Vagina (tissue), 2 donors: ENCODE measurements around the gene PKDCC. TPM values are rescaled to one million over a fixed set of nuclear protein-coding genes. Genes with fewer than 3 reads are reported as not detected.
"Not testable (repeated sequence)": the region's sequence is repeated elsewhere in the genome, so short reads cannot be mapped to it uniquely, and the experiment has no call there.

Experiments
- DNase-seq, 2 donors: peaks; one replicate each; pipeline ENCODE4 v3.0.0-alpha.2; 2017; ENCODE audit errors: extremely low spot score in 2 of 2
- H3K27ac ChIP-seq: fragments of 200-600 bp; sonication (generic); one replicate; pipeline ENCODE4 v1.5.1; 2019
- H3K27me3 ChIP-seq: fragments of 200-600 bp; sonication (generic); one replicate; pipeline ENCODE4 v1.5.1; 2019
- H3K36me3 ChIP-seq, 2 donors: fragments of 200-600 bp; sonication (generic); one replicate each; pipeline ENCODE4 v1.5.1; 2017 to 2019
- H3K4me1 ChIP-seq: fragments of 200-600 bp; sonication (generic); one replicate; pipeline ENCODE4 v1.5.1; 2019
- H3K4me3 ChIP-seq, 2 donors: fragments of 200-600 bp; sonication (generic); 1 replicate in 1 of 2; 2 replicates in 1 of 2; pipeline ENCODE4 v1.5.1; 2016 to 2019
- H3K9me3 ChIP-seq: fragments of 200-600 bp; sonication (generic); one replicate; pipeline ENCODE4 v1.5.1; 2019
- POLR2A ChIP-seq, 2 donors: fragments of 450-650 bp; IDR thresholded peaks; one replicate each; pipeline ENCODE4 v1.6.1; 2017; ENCODE audit warnings: antibody characterized with exemption in 2 of 2, mild to moderate bottlenecking in 2 of 2, moderate library complexity in 2 of 2
- POLR2AphosphoS5 ChIP-seq, 2 donors: sonication (generic); formaldehyde crosslinking; IDR thresholded peaks; one replicate each; pipeline ENCODE4 v1.9.0; 2017; ENCODE audit warnings: antibody characterized with exemption in 2 of 2, mild to moderate bottlenecking in 2 of 2, low read depth in 1 of 2; ENCODE audit not compliant: insufficient read depth in 1 of 2
- intact Hi-C: fragments of 100-400 bp; cut with DNase I; formaldehyde crosslinking; loops from one replicate; pipeline ENCODE4 v1.15.1; 2023
- total RNA-seq: library from RNA; depleted of rRNA; stranded (reverse); fragments of >200 nt; gene quantifications from one replicate; pipeline ENCODE4 v1.2.3, GENCODE V29; 2016
- TF ChIP-seq, protein P1 (sequence below), 3 experiments: fragments of 450-650 bp in 2 of 3; fragments of 200-600 bp in 1 of 3; sonication (generic) in 1 of 3; IDR thresholded peaks; one replicate each; pipeline ENCODE4 v1.5.1; 2017 to 2019; ENCODE audit warnings: antibody characterized with exemption in 3 of 3, mild to moderate bottlenecking in 2 of 3, moderate library complexity in 2 of 3

The PKDCC gene
- total RNA-seq, 1 donor from 2014 or later = 146 TPM

DNA sequence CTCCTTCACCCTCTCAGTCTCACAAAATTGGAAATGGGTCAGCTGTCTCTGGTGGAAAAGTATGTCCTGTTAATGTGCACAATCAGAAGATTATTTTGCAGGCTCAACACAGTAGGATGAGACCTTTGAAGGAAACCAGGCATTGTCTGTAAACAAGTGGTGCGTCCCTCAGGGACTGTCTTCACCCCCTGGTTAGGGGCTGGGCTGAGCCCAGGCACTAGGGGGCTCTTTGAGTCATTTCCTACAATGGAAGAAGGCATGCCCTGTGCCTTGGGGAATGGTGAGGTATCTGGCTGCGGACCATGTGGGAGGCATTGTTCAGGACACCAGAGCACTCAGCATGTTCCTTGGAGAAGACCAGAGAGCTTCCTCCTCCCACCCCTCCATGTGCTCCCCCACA lies 26.8 kb downstream of the PKDCC start:
- intact Hi-C loops = no loop called here
- no peak for DNase-seq
- H3K9me3 ChIP-seq = no peaks in the 10 kb centered on the region

DNA sequence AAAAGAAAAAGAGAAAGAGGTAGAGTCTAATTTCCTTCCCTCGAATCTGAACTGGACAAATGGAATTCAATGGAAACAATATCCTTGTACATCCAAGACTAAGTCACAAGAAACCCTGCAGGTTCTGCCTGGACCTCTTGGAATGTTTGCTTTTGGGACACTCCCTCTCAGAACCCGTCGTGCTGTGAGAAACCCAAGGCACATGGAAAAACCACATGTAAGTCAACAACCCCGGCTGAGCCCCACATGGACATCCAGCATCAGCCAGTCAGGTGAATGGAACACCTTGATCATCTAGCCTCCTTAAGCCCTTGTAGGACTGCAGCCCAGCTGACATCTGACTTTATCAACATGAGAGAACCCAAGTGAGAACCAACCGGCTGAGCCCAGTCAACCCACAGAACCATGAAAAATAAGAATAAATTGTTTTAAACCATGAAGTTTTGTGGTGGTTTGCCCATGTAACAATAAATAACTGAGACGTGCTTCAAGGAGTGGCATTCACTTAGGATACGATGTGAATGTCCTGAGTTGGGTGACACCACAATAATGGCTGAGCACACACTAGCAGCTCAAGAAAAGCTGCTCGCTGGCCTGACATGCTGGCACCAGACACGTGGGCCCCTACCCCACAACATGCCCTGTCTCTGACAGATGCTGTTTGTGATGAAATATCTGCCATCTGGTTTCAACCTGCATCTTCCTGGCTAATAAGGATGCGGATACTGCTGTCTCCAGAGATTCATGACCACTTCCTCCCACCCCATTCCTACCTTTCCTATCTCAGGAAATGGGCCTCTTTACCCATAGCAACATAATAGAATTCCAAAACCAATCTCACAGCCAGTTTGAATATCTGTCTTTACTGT lies 28.8 kb downstream of the PKDCC start:
- Histone ChIP-seq H3K27ac (no peak overlapping the region), H3K4me1 (peaks cover 7% of the 10 kb centered on the region), H3K36me3 (no peaks in the 10 kb centered on the region), H3K4me3 (no peak overlapping the region), H3K9me3 (no peaks in the 10 kb centered on the region), H3K27me3 (no peaks in the 10 kb centered on the region)
- intact Hi-C loops = no loop called here
- DNase-seq = no peak
- TF ChIP-seq, protein P1, sequence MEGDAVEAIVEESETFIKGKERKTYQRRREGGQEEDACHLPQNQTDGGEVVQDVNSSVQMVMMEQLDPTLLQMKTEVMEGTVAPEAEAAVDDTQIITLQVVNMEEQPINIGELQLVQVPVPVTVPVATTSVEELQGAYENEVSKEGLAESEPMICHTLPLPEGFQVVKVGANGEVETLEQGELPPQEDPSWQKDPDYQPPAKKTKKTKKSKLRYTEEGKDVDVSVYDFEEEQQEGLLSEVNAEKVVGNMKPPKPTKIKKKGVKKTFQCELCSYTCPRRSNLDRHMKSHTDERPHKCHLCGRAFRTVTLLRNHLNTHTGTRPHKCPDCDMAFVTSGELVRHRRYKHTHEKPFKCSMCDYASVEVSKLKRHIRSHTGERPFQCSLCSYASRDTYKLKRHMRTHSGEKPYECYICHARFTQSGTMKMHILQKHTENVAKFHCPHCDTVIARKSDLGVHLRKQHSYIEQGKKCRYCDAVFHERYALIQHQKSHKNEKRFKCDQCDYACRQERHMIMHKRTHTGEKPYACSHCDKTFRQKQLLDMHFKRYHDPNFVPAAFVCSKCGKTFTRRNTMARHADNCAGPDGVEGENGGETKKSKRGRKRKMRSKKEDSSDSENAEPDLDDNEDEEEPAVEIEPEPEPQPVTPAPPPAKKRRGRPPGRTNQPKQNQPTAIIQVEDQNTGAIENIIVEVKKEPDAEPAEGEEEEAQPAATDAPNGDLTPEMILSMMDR (IDR thresholded peaks at IDR 0.05) = no peak
- TF ChIP-seq POLR2A (IDR thresholded peaks at IDR 0.05) = no peak
- TF ChIP-seq POLR2AphosphoS5 (IDR thresholded peaks at IDR 0.05; ENCODE audit: insufficient read depth in 1 of 2, low read depth in 1 of 2) = no peak

More for the DNA sequence above, 26.8 kb downstream of the PKDCC start:
- TF ChIP-seq POLR2A (IDR thresholded peaks at IDR 0.05) (no peak), POLR2AphosphoS5 (IDR thresholded peaks at IDR 0.05; ENCODE audit: insufficient read depth in 1 of 2, low read depth in 1 of 2) (no peak)
- TF ChIP-seq, protein P1 (IDR thresholded peaks at IDR 0.05) = no peak
- Histone ChIP-seq H3K27me3 (no peaks in the 10 kb centered on the region), H3K4me3 (no peak overlapping the region), H3K36me3 (no peaks in the 10 kb centered on the region), H3K4me1 (peaks cover 7% of the 10 kb centered on the region), H3K27ac (no peak overlapping the region)

DNA sequence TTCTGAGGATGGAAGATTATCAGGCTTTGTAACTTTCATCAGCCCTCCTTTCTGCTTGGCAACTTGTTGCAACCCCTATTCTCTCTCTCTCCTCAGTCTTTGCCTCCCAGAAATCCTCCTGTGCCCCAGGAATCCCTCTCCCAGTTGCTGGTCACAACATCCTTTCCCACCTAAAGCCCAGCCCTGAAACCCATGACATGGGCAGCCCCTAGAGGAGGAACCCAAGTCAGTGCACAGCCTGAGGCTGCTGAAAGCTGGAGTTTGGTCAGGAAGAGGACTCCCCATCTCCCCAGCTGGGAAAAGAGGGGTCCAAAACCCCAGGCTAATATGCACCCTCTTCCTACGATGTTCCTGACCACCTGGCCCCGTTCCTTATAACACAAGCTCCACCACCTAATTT lies 29.5 kb downstream of the PKDCC start:
- Histone ChIP-seq H3K4me1 (peaks cover 5% of the 10 kb centered on the region), H3K27me3 (no peaks in the 10 kb centered on the region), H3K36me3 (no peaks in the 10 kb centered on the region), H3K4me3 (no peak overlapping the region), H3K9me3 (no peaks in the 10 kb centered on the region), H3K27ac (no peak overlapping the region)
- TF ChIP-seq POLR2AphosphoS5 (IDR thresholded peaks at IDR 0.05; ENCODE audit: insufficient read depth in 1 of 2, low read depth in 1 of 2) (no peak), POLR2A (IDR thresholded peaks at IDR 0.05) (no peak)
- TF ChIP-seq, protein P1 (IDR thresholded peaks at IDR 0.05) = no peak
- no peak for DNase-seq
- intact Hi-C loops = no loop called here

DNA sequence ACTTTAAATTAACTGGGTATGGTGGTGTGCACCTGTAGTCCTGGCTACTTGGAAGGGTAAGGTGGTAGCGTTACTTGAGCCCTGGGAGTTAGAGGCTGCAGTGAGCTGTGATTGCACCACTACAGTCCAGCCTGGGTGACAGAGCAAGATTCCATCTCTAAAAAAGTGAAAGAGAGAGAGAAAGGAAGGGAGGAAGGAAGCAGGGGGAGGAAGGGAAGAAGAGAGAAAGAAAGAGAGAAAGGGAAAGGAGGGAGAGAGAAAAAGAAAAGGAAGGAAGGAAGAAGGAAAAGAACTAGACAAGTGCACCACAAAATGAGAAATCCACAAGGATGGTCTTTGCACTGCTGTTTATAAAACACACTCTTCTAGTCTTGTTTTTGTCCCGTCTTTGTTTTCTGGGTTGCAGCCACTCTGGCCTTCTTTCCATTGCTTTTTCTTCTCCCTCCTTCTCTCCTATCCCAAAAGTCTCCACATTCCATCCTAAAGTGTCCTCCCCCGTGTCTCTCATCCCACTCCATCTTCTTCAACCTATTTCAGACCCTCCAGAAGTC lies 32.0 kb downstream of the PKDCC start:
- intact Hi-C loops = no loop called here
- Histone ChIP-seq H3K36me3 (no peaks in the 10 kb centered on the region), H3K27ac (no peak overlapping the region), H3K4me1 (peaks cover 12% of the 10 kb centered on the region), H3K9me3 (no peaks in the 10 kb centered on the region), H3K27me3 (no peaks in the 10 kb centered on the region), H3K4me3 (no peak overlapping the region)
- no peak for TF ChIP-seq POLR2A (IDR thresholded peaks at IDR 0.05)
- TF ChIP-seq, protein P1 (IDR thresholded peaks at IDR 0.05) = no peak
- TF ChIP-seq POLR2AphosphoS5 (IDR thresholded peaks at IDR 0.05; ENCODE audit: insufficient read depth in 1 of 2, low read depth in 1 of 2) = no peak
- no peak for DNase-seq

DNA sequence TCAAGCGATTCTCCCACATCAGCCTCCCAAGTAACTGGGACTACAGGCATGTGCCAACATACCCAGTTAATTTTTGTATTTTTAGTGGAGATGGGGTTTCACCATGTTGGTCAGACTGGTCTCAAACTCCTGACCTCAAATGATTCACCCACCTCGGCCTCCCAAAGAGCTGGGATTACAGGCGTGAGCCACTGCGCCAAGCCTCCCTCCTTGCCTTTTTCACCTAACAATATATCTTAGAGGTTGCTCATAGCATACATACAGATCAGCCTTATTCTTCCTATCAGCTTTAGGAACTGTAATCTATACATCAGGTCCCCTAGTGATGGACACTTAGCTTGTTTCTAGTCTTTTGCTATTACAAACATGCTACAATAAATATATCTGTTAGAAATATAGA lies 33.3 kb downstream of the PKDCC start:
- H3K4me1 ChIP-seq = peaks cover 16% of the 10 kb centered on the region
- DNase-seq, H3K9me3 ChIP-seq, H3K27me3 ChIP-seq, H3K36me3 ChIP-seq, intact Hi-C loops, H3K27ac ChIP-seq, H3K4me3 ChIP-seq: not testable (repeated sequence)
